Activated T-helper 17 cell treated with anti-CD3 and anti-CD28 coated beads, Interleukin-2, amount 50 U/mL, for 72 hours (primary cell): ENCODE measurements around the gene NCKAP5. TPM values are rescaled to one million over a fixed set of nuclear protein-coding genes. Genes with fewer than 3 reads are reported as not detected.

Experiments used
- ATAC-seq: fragments of 150-1000 bp; cut with Tn5 transposase; replicated peaks from 2 replicates; pipeline ENCODE4 v1.10.0; 2021; ENCODE audit warnings: mild to moderate bottlenecking, moderate library complexity
- H3K27ac Mint-ChIP-seq: one replicate; pipeline ENCODE4 v1.8.0; 2022; ENCODE audit warnings: mixed read lengths
- H3K27me3 Mint-ChIP-seq: one replicate; pipeline ENCODE4 v1.8.0; 2022; ENCODE audit warnings: mixed read lengths
- H3K36me3 Mint-ChIP-seq: one replicate; pipeline ENCODE4 v1.8.0; 2022; ENCODE audit warnings: low read depth, mild to moderate bottlenecking, mixed read lengths
- H3K4me1 Mint-ChIP-seq: one replicate; pipeline ENCODE4 v1.8.0; 2022; ENCODE audit warnings: mixed read lengths
- H3K4me3 Mint-ChIP-seq: one replicate; pipeline ENCODE4 v1.8.0; 2022; ENCODE audit warnings: mild to moderate bottlenecking, mixed read lengths
- H3K9me3 Mint-ChIP-seq: one replicate; pipeline ENCODE4 v1.8.0; 2022; ENCODE audit warnings: mixed read lengths
- total RNA-seq, 2 donors: library from RNA; stranded (reverse); gene quantifications; one replicate each; pipeline ENCODE4 v1.2.3, GENCODE V29; 2022

NCKAP5 gene
- total RNA-seq, 2 donors from 2014 or later: not detected

DNA sequence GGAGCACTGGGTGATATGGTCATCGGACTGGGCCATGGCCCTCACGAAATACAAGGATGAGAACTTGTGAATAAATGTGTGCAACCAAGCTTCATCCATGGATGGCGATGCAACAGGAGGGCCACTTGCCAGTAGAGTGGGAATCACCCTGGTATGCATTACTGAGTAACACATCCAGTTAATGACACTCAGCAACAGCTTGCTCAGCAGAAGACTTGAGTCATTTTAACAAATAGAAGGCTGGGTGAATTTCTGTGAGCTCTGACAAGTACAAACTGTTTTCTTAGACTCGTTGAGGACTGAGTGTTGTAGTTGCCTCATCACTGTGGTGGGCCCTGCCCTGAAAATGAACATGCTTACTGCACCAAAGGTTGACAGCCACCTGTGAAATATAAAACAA lies 221.6 kb downstream of the NCKAP5 start:
- ATAC-seq: no peak
- H3K4me1 Mint-ChIP-seq: no peaks in the 10 kb centered on the region
- no peak overlapping the region for H3K27ac Mint-ChIP-seq
- H3K36me3 Mint-ChIP-seq: no peaks in the 10 kb centered on the region
- peaks cover 6% of the 10 kb centered on the region for H3K9me3 Mint-ChIP-seq
- H3K27me3 Mint-ChIP-seq: no peaks in the 10 kb centered on the region
- no peak overlapping the region for H3K4me3 Mint-ChIP-seq

DNA sequence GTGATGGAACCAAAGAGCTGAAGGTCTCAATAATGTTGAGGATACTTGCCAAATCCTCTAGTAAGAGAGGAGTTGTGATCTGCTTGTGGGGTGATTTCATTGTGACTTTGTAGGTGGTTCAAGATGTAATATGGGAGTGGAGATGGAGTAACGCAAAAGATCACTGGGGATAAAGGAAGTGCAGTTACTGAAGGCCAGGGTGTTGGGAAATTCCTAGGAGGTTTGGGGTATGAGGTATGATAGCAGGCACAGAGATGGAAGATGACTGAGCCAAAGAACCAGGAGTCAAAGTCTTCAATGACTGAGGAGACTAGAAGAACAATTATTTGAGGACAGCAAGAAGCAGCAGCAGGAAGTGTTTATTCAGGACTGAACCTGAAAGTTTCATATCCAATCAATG lies 222.6 kb downstream of the NCKAP5 start:
- H3K9me3 Mint-ChIP-seq: peaks cover 5% of the 10 kb centered on the region
- no peaks in the 10 kb centered on the region for H3K4me1 Mint-ChIP-seq
- no peaks in the 10 kb centered on the region for H3K36me3 Mint-ChIP-seq

DNA sequence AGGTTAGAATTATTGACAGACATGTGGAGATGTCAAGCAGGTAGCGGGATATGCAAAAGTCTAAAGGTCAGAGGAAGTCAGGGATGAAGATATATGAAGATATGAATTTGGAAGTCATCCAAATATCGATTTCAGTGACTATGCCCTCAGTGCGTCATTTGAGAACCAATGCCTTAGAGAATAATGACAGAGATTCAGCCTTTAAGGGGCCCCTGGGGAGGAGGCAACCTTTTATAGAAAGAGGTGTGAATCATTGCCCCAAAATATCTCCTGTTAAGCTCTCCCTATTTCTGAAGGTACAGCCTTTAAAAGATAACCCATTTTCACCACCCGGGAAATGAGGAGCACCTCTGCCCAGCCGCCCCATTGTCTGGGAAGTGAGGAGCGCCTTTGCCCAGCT lies 223.4 kb downstream of the NCKAP5 start:
- no peaks in the 10 kb centered on the region for H3K4me1 Mint-ChIP-seq
- no peak for ATAC-seq
- H3K27ac Mint-ChIP-seq: no peak overlapping the region
- no peaks in the 10 kb centered on the region for H3K27me3 Mint-ChIP-seq
- H3K36me3 Mint-ChIP-seq: no peaks in the 10 kb centered on the region
- H3K9me3 Mint-ChIP-seq: peaks cover 5% of the 10 kb centered on the region
- H3K4me3 Mint-ChIP-seq: no peak overlapping the region

More for the DNA sequence above, 222.6 kb downstream of the NCKAP5 start:
- no peak for ATAC-seq
- no peak overlapping the region for H3K27ac Mint-ChIP-seq
- no peaks in the 10 kb centered on the region for H3K27me3 Mint-ChIP-seq
- no peak overlapping the region for H3K4me3 Mint-ChIP-seq

DNA sequence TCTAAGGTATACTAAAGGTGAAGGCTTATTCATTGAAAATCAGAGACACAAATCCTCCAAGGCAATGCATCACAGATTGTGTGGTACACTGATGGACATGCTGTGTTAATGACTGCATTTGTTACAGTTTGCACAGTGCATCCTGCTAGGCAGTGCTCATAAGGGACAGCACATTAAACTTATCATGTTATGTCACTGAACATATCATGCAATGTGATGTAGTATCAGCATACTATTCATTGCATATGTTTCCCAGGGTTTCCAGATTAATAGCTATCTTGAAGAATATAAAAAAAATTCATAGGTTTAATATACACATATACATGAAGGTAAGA lies 225.3 kb downstream of the NCKAP5 start:
- H3K27me3 Mint-ChIP-seq: no peaks in the 10 kb centered on the region
- no peak for ATAC-seq
- H3K36me3 Mint-ChIP-seq: no peaks in the 10 kb centered on the region
- H3K9me3 Mint-ChIP-seq: peaks cover 5% of the 10 kb centered on the region
- no peak overlapping the region for H3K4me3 Mint-ChIP-seq
- H3K4me1 Mint-ChIP-seq: no peaks in the 10 kb centered on the region
- H3K27ac Mint-ChIP-seq: no peak overlapping the region

DNA sequence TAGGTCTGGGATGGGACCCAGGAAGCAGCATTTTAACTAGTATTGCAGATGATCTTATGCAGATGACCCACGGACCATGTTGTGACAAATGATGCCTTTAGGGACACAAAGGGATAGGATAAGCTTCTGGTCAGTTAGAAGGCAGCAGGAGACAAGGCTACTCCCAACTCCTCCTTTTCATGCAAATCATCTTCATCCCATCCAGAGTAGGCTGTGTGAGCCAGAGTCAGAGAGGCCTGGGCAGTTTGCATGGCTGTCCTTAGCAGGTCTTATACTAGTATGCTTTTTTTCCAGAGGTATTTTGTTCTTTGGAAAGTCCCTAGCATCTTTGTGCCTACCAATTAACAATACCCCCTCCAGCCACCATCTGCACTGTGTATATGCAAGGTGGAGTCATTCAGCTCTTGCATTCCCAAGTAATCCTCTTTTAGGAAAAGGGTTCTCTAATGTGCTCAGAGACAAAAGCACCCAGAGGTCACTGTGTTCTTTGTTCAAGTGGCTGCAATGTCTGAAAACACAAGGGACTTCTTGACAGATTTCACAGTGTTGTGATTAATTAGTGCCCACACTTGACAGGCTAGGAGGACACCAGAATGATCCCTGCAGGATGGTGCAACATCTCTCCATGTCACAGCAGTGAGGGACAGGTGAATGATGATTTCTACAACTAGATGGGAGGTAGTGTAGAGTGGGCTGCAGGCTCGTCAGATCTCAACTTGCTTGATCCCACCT lies 225.8 kb downstream of the NCKAP5 start:
- Mint-ChIP-seq H3K9me3 (peaks cover 5% of the 10 kb centered on the region), H3K4me3 (no peak overlapping the region), H3K36me3 (no peaks in the 10 kb centered on the region), H3K27ac (no peak overlapping the region), H3K4me1 (no peaks in the 10 kb centered on the region), H3K27me3 (no peaks in the 10 kb centered on the region)
- ATAC-seq: no peak

DNA sequence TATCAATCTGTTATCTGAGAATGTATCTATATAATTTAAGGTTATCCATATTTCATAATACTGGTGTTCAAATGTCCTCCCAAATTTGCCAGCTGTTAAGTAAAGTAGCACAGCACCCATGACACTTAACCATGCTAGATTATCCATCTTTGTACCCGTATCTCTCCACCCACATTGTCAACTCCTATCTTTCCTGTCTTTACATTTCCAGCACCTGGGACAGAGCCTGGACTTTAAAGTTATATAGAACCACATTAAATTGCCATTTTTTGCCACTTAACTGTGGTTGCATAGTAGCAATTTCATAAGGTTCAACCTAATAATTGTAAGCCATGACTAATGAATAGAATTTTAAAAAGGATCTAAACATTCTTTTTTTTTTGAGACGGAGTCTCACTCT lies 226.7 kb downstream of the NCKAP5 start:
- no peak overlapping the region for H3K27ac Mint-ChIP-seq

DNA sequence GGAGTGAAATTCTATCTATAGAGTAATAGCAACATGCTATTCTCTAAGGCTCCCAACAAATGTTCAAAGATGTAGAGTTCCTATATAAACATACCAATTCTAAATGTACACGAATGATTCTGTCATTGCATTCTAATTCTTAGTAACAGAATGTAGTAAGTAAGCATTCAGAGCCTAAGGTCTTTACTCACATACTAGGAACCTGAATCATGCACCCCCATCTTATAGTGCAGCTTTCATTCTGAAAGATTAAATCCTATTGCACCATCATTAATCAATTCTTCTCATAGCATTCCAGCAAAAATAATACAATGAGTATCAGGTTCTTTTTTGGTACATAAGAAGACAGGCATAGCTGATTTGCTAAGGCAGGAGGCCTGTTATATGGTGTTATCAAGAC lies 230.0 kb downstream of the NCKAP5 start:
- Mint-ChIP-seq H3K27me3 (no peaks in the 10 kb centered on the region), H3K4me3 (no peak overlapping the region), H3K4me1 (no peaks in the 10 kb centered on the region), H3K9me3 (no peaks in the 10 kb centered on the region), H3K27ac (no peak overlapping the region), H3K36me3 (no peaks in the 10 kb centered on the region)
- no peak for ATAC-seq

More for the DNA sequence above, 226.7 kb downstream of the NCKAP5 start:
- Mint-ChIP-seq H3K36me3 (no peaks in the 10 kb centered on the region), H3K4me1 (no peaks in the 10 kb centered on the region), H3K4me3 (no peak overlapping the region), H3K9me3 (peaks cover 5% of the 10 kb centered on the region), H3K27me3 (no peaks in the 10 kb centered on the region)
- no peak for ATAC-seq

DNA sequence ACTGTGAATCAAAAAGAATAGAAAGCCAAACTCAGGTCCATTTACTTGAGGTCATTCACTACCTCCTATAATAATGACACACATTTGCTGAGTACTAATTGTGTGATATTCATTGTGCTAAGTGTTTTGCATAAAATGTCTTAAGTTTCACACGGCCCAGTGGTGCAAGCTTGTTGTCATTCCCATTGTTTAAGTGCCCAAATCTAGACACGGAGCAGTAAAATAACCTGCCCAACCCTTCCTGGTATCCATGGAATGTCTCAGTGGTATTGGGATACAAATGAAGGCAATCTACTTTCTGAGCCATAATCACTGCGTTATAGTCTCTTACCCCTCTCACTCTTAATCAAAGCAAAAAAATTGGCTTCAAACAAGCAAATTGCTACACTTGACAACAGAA lies 233.3 kb downstream of the NCKAP5 start:
- no peak overlapping the region for H3K4me3 Mint-ChIP-seq
- no peaks in the 10 kb centered on the region for H3K9me3 Mint-ChIP-seq
- H3K27ac Mint-ChIP-seq: no peak overlapping the region
- H3K36me3 Mint-ChIP-seq: no peaks in the 10 kb centered on the region
- H3K27me3 Mint-ChIP-seq: no peaks in the 10 kb centered on the region
- H3K4me1 Mint-ChIP-seq: no peaks in the 10 kb centered on the region
- ATAC-seq: no peak

DNA sequence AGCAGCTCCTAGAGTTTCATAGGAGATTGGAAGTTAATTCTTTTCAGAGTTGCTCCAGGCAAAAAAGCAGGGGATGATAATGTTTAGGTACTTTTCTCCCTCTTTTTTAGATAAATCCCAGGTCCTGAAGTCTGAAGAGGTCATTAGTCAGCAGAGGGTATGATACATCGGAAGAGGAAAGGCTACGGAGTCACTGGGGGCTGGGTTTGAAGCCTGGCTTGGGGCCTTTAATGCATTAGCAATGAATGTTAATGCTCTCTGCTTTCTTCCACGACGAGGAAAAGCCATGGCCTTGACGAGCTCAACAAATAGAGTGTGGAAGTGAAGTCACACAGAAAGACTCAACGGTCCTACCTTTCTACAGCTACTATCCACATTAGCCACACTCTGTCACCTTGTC lies 235.1 kb downstream of the NCKAP5 start:
- H3K9me3 Mint-ChIP-seq: no peaks in the 10 kb centered on the region
- no peak overlapping the region for H3K27ac Mint-ChIP-seq
- H3K4me1 Mint-ChIP-seq: no peaks in the 10 kb centered on the region
- ATAC-seq: no peak
- H3K4me3 Mint-ChIP-seq: no peak overlapping the region
- no peaks in the 10 kb centered on the region for H3K27me3 Mint-ChIP-seq
- H3K36me3 Mint-ChIP-seq: no peaks in the 10 kb centered on the region

DNA sequence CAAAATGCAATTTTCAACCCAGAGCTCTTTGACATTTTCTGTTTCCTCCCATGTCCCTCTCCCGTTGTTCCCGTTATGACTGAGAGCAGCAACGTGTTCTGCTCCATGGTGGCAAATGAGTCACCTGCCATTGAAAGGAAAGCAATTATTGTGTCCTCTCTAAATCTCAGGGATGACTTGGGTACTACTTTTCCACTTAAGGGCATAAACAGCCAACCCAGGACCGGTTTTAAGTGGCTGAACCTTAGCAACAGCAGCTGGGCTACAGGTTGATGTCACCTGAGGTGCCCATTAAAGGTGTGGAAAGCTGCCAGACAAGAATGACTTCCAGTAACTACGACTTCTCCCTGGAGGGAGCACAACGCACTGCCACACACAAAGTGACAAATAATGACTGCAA lies 236.8 kb downstream of the NCKAP5 start:
- no peaks in the 10 kb centered on the region for H3K27me3 Mint-ChIP-seq
- no peaks in the 10 kb centered on the region for H3K9me3 Mint-ChIP-seq
- no peaks in the 10 kb centered on the region for H3K36me3 Mint-ChIP-seq
- no peak overlapping the region for H3K27ac Mint-ChIP-seq
- no peak for ATAC-seq
- H3K4me1 Mint-ChIP-seq: no peaks in the 10 kb centered on the region
- no peak overlapping the region for H3K4me3 Mint-ChIP-seq

DNA sequence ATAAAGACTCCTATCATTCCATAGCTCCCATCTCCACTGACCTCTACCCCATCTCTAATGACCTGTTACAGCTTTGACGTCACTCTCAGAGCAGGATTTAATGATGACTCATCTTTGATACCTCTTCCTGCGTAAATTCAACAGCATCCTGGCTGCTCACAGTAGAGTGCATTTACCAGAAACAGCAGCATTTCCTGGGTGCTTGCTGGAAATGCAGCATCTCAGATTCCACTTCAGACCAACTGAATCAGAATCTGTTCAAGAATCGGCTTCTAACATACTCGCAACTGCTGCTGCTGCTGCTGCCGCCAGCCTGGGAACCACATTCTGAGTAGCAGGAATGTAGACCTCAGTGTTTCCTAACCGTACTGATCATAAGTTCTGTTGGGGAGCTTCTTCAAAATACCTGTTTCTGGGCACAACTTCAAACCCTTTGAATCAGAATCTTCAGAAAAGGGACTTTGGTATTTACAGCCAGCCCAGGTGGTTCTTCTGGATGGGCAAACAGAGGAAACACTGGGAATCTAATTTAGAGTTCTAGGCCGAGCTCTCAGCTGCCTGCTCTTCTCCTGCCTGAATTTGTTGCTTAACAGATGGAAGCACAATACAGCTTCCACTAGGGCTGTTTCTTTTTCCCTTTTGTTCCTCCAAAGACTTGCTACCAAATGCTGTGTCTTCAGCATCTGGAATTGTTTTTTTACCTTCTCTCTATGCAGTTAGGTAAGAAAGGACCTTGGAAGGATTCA lies 241.4 kb downstream of the NCKAP5 start:
- Mint-ChIP-seq H3K4me1 (no peaks in the 10 kb centered on the region), H3K4me3 (no peak overlapping the region), H3K36me3 (no peaks in the 10 kb centered on the region), H3K27ac (no peak overlapping the region), H3K9me3 (no peaks in the 10 kb centered on the region), H3K27me3 (no peaks in the 10 kb centered on the region)
- no peak for ATAC-seq

DNA sequence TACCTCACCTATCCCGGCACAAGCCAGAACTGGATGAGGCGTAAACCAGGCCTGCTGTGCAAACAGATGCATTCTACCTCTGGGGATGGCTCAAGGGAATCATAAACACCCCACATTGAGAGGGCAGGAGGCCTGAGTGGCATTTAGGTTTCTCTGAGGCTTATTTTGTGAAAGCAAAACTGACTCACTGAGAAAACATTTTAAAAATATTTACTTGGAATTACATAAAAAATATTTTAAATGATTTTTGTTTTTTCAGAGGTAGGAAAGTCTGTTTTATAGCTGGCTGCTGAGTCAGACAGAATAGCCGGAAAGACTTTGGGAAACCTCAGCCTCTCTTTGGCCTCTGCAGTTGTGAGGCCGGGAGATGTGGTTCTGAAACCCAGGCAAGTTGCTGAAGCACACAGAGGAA lies 244.1 kb downstream of the NCKAP5 start:
- no peaks in the 10 kb centered on the region for H3K4me1 Mint-ChIP-seq
- no peaks in the 10 kb centered on the region for H3K9me3 Mint-ChIP-seq
- H3K4me3 Mint-ChIP-seq: no peak overlapping the region
- ATAC-seq: no peak
- H3K27me3 Mint-ChIP-seq: no peaks in the 10 kb centered on the region
- H3K27ac Mint-ChIP-seq: no peak overlapping the region
- H3K36me3 Mint-ChIP-seq: no peaks in the 10 kb centered on the region

DNA sequence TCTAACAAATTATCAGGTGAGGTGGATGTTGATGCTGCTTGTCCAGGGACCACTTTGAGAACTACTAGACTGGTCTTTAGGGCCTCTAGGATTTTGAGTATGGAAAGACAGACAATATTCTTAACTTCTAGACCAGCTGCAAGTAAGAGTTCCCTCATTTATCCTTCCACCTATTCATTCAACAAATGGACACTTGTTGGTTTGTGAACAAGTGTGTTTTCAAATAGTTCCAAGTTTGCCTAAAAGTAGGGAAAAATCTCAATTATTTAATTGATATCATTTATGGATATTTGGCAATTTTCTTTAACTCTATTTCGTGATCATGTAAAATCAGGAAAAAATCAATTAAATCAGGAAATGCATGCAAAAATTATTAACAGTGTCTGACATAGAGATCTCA lies 245.4 kb downstream of the NCKAP5 start:
- ATAC-seq: no peak
- H3K27me3 Mint-ChIP-seq: no peaks in the 10 kb centered on the region
- H3K4me3 Mint-ChIP-seq: no peak overlapping the region
- H3K36me3 Mint-ChIP-seq: no peaks in the 10 kb centered on the region
- H3K4me1 Mint-ChIP-seq: no peaks in the 10 kb centered on the region
- H3K9me3 Mint-ChIP-seq: no peaks in the 10 kb centered on the region
- no peak overlapping the region for H3K27ac Mint-ChIP-seq

DNA sequence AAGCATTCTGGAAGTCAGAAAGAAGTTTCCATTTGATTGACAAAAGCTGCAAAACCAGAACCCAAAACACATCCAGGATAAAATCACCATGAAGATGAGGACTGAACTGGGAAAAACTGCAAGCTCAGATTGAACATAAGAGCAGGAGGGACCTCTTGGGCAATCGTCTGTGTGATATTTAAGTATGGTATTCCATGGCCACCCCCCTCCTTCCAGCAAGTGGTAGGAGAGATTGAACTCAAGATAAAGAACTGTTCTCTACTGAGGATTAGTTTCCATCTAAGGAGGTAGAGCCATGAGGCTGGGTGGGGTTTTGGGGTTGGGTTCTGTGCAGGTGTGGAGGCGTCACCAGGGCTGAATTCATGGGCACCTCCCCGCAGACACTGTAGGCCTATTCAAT lies 251.1 kb downstream of the NCKAP5 start:
- H3K4me1 Mint-ChIP-seq: no peaks in the 10 kb centered on the region
- peaks cover 3% of the 10 kb centered on the region for H3K27me3 Mint-ChIP-seq
- H3K9me3 Mint-ChIP-seq: peaks cover 4% of the 10 kb centered on the region
- no peaks in the 10 kb centered on the region for H3K36me3 Mint-ChIP-seq
- no peak for ATAC-seq
- no peak overlapping the region for H3K27ac Mint-ChIP-seq
- no peak overlapping the region for H3K4me3 Mint-ChIP-seq

DNA sequence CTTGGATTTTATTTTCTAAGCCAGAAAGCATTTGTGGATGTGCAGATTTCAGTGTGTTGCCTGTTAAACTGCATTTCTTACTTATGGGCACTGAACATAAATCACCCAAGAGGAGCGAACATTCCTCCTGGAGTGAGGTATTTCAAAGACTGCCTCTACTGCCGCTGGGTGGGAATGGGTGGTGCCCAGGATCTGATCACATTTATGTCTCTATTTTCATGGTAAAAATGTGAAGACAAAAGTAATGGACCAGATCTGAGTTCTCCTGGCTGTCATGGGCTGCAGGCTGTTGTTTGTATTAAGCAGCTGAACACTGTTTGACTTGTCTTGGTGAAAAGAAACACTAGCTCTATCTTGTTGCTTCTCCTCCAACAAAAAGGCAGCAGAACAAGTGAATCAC lies 251.7 kb downstream of the NCKAP5 start:
- no peaks in the 10 kb centered on the region for H3K4me1 Mint-ChIP-seq
- peaks cover 4% of the 10 kb centered on the region for H3K9me3 Mint-ChIP-seq
- H3K36me3 Mint-ChIP-seq: no peaks in the 10 kb centered on the region
- no peak overlapping the region for H3K4me3 Mint-ChIP-seq
- peaks cover 3% of the 10 kb centered on the region for H3K27me3 Mint-ChIP-seq
- no peak for ATAC-seq
- no peak overlapping the region for H3K27ac Mint-ChIP-seq
